ENCODE results near the gene TP53RK.

TP53RK gene

DNA sequence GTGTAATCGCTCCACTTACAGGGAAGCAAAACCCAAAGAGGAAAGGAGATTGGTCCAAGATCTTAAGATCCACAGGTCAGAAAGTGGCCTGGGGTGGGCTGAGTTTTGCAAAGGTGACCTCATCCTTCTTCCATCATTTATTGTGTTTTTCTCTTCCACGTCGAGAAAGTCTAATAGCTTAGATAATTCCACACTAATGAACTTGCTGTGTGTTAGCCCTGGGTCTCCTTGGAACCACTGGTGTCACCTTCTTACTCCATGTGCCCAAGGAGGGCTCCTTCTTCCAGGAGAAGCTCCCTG, 39.6 kb downstream of the TP53RK start:
- no peak overlapping the region for H3K4me3 ChIP-seq
- H4K20me1 ChIP-seq = no peaks in the 10 kb centered on the region
- H3K36me3 ChIP-seq = no peaks in the 10 kb centered on the region
- TF ChIP-seq Cebpa-rat (IDR thresholded peaks at IDR 0.05) = no peak
- no peak overlapping the region for H3K9ac ChIP-seq
- H3K9me3 ChIP-seq = no peaks in the 10 kb centered on the region
- no peak overlapping the region for H3K27ac ChIP-seq
- H3K4me2 ChIP-seq = no peak overlapping the region
- no peaks in the 10 kb centered on the region for H3K27me3 ChIP-seq
- no peaks in the 10 kb centered on the region for H3K4me1 ChIP-seq

DNA sequence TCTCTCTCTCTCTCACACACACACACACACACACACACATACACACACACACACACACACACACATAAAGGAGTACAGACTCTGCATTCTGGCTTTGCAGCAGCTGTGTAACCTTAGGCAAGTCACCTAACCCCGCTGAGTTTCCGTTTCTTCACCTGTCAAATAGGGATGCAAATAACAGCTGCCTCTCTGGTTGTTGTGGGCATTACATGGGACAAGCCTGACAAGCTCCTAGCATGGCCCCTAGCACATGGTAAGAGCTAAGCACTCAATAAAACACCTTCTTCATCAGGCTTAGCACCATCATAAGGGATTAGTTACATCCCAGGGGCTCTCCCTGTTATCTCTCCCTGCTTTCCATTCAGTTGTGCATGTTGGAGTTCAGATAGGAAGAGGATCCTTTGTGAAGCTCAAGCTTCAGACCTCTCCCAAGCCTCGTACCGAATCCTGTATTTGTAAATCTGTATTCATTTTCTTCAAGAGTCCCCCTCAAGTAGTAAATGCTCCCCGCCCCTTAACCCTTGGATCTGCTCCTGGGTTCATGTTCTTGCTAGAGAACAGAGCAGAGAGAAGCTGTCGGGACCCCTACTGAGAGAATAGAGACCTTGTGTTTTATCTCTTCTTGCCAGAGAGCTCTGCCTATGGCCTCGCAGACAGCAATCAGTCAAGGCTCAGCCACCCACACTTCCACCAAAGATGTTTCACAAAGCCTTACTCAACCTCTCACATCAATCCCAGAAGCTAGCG, 40.2 kb downstream of the TP53RK start:
- no peak for TF ChIP-seq Cebpa-rat (IDR thresholded peaks at IDR 0.05)
- Histone ChIP-seq H3K9me3 (no peaks in the 10 kb centered on the region), H3K4me2 (no peak overlapping the region), H3K27me3 (no peaks in the 10 kb centered on the region), H3K4me3 (no peak overlapping the region), H4K20me1 (no peaks in the 10 kb centered on the region), H3K4me1 (no peaks in the 10 kb centered on the region), H3K27ac (no peak overlapping the region), H3K9ac (no peak overlapping the region), H3K36me3 (no peaks in the 10 kb centered on the region)

DNA sequence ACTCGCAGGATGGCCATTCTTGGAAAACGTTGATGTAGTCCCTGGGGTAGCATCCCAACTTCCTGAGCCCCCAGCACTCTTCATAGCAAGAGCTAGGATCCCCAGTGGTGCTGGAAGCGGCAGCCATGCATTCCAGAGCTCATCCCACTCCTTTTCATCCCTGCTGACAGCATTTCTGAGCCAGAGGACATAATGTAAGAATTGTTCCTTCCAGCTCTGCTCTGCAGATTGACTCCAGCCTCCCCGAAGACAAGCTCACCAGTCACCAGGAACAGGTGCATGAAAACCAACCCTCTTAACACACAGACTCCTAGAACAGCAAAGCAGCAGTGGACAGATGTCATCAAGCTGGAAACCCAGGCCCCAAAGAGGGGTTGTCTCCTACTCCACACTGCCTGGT, 41.8 kb downstream of the TP53RK start:
- no peak overlapping the region for H3K4me2 ChIP-seq
- H4K20me1 ChIP-seq = no peaks in the 10 kb centered on the region
- H3K27me3 ChIP-seq = no peaks in the 10 kb centered on the region
- no peaks in the 10 kb centered on the region for H3K9me3 ChIP-seq
- H3K27ac ChIP-seq = no peak overlapping the region
- H3K4me1 ChIP-seq = no peaks in the 10 kb centered on the region
- no peak overlapping the region for H3K9ac ChIP-seq
- TF ChIP-seq Cebpa-rat (IDR thresholded peaks at IDR 0.05) = no peak
- no peaks in the 10 kb centered on the region for H3K36me3 ChIP-seq
- H3K4me3 ChIP-seq = no peak overlapping the region

DNA sequence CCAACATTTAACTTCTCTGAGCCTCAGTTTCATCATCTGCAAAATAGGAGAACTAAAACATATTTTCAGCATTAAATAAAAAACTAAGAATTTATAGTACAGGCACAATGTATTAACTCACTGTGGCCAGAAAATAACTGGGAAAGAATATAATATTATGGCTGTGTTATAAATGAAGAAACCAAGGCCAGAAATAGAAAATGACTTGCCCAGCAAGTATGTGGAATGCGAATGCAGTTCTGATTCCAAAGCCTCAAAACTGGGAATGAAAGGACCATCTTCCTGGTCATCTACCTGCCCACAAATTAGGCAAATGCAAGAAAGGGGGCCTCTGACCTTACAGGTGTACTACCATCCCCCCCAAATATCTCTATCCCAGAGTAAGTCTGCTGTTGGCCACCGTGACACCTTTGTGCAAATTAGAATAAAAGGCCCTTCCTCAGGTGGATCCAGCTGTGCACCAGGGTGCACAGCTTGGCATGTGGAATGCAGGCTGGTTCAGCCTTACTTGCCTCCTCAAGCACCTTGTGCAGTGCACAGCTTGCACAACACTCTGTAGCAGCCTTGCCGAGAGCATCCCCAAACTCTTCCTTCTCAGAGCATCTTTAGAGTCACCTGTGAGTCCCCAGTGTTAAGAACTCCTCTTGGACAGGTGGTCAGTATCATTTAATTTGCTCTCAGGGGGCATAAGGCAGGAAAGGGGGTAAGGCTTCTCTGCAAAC, 42.4 kb downstream of the TP53RK start:
- Histone ChIP-seq H3K27me3 (no peaks in the 10 kb centered on the region), H3K9ac (no peak overlapping the region), H3K9me3 (no peaks in the 10 kb centered on the region), H4K20me1 (no peaks in the 10 kb centered on the region), H3K36me3 (no peaks in the 10 kb centered on the region), H3K4me2 (no peak overlapping the region), H3K4me1 (no peaks in the 10 kb centered on the region), H3K27ac (no peak overlapping the region), H3K4me3 (no peak overlapping the region)
- no peak for TF ChIP-seq Cebpa-rat (IDR thresholded peaks at IDR 0.05)

DNA sequence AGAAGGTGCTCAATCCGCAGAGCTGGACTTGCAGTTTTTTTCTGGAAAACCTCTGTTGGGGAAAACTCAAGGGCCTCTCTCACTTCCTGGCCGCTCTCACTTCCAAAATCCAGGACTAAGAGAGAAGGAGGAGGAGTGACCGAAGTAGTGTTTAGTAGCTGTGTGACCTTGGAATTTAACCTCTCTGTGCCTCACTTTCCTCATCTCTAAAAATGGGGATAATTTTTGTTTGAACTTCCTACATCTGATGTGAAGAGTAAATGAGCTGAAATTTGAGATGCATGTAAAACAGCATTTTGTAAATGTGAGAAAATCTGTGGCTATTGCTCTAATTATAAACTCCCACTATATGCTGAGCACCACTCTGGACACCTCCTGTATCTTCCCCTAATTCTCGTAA, 43.1 kb downstream of the TP53RK start:
- Histone ChIP-seq H3K4me2 (no peak overlapping the region), H3K36me3 (no peaks in the 10 kb centered on the region), H4K20me1 (no peaks in the 10 kb centered on the region), H3K27ac (no peak overlapping the region), H3K27me3 (no peaks in the 10 kb centered on the region), H3K4me3 (no peak overlapping the region), H3K9me3 (no peaks in the 10 kb centered on the region), H3K4me1 (no peaks in the 10 kb centered on the region), H3K9ac (no peak overlapping the region)
- TF ChIP-seq Cebpa-rat (IDR thresholded peaks at IDR 0.05) = no peak

DNA sequence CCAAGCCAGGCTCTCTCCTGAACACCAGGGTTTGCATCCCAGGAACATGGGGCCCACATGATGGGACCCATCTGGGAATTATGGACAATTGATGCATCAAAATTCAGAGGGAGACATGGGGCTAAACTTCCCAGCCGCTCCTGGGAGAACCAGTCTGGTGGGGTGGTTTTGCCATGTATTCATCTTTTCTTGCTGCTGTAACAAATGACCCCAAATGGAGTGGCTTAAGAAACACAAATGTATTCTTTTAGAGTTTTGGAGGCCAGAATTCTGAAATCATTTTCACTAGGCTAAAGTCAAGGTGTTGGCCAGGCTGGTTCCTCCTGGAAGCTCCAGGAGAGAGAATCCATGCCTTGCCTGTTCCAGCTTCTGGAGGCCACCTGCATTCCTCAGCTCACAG, 44.5 kb downstream of the TP53RK start:
- Histone ChIP-seq H3K4me1 (no peaks in the 10 kb centered on the region), H3K27me3 (no peaks in the 10 kb centered on the region), H3K9me3 (no peaks in the 10 kb centered on the region), H3K4me2 (no peak overlapping the region), H3K36me3 (no peaks in the 10 kb centered on the region), H3K4me3 (no peak overlapping the region), H3K27ac (no peak overlapping the region), H4K20me1 (no peaks in the 10 kb centered on the region), H3K9ac (no peak overlapping the region)
- no peak for TF ChIP-seq Cebpa-rat (IDR thresholded peaks at IDR 0.05)

DNA sequence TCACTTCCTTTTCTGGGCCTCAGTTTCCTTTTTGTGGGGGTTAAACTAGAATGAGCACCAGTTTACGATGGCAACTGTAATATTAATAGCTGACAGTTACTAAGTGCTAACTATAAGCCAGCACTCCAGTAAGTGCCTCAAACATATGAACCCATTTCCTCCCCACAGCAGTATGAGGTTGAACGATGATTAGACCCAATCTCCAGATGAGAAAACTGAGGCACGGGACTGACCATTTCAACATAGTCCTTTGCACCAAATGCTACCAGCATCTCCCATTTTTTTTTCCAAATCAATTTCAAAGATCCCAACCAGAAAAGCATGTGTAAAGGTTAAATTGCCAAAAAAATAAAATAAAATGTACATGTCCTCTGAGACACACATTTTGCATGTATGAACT, 45.1 kb downstream of the TP53RK start:
- Histone ChIP-seq H3K9me3 (no peaks in the 10 kb centered on the region), H3K4me3 (no peak overlapping the region), H3K4me1 (no peaks in the 10 kb centered on the region), H3K27me3 (no peaks in the 10 kb centered on the region), H3K36me3 (no peaks in the 10 kb centered on the region), H3K27ac (no peak overlapping the region), H3K9ac (no peak overlapping the region), H4K20me1 (no peaks in the 10 kb centered on the region), H3K4me2 (no peak overlapping the region)
- no peak for TF ChIP-seq Cebpa-rat (IDR thresholded peaks at IDR 0.05)

DNA sequence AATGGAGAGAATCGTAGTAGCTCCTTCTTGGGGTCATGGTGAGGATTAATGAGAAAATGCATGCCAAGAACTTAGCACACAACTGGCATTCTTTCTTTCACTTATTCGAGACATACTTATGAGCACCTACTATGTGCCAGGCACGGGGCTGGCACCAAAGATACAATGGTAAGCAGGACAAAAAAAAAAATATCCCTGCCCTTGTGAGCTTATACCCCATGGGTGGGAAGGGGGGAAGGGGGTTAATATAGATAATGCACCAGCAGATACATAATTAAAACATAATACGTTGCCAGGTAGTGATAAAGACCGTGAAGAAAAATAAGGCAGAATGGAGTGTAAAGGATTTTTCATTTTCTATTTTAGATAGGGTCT, 46.3 kb downstream of the TP53RK start:
- no peak overlapping the region for H3K27ac ChIP-seq
- H3K4me1 ChIP-seq = no peaks in the 10 kb centered on the region
- no peak overlapping the region for H3K9ac ChIP-seq
- no peaks in the 10 kb centered on the region for H3K9me3 ChIP-seq
- TF ChIP-seq Cebpa-rat (IDR thresholded peaks at IDR 0.05) = no peak
- no peaks in the 10 kb centered on the region for H3K27me3 ChIP-seq
- H3K4me2 ChIP-seq = no peak overlapping the region
- H4K20me1 ChIP-seq = no peaks in the 10 kb centered on the region
- no peak overlapping the region for H3K4me3 ChIP-seq
- H3K36me3 ChIP-seq = no peaks in the 10 kb centered on the region

DNA sequence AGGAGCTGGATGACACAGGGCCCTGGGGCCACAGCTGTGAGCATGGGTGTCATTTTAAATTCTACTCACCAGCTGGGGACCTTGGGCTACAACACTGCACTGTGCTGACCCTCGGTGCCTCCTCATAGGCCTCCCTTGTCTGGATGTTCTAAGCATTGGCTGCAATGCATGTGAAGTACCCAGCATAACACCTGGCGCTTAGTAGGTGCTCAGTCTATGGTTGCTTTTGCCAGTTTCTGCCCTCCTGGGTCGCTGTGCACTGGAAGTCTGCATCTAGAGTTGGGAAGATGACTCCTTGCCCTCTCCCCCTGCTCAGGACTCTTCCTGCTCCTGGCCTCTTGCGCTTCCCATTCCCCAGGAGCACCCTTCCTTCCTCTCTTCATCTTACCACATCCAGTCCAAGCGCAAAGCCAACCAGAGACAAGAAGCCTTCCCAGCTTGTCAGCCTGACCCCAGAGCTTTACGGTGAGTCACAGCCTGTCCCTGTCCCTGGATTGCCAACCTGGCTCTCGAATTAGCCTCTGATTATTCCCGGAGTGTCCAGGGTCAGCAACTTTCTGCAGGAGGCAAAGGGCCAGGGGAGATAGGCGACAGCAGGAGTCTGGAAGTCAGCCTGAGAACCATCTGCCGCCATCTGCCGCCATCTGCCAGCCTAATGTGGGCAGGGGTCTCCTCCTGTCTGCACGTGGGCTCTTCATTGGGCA, 46.8 kb downstream of the TP53RK start:
- Histone ChIP-seq H3K4me2 (no peak overlapping the region), H3K27me3 (no peaks in the 10 kb centered on the region), H3K36me3 (no peaks in the 10 kb centered on the region), H4K20me1 (no peaks in the 10 kb centered on the region), H3K27ac (no peak overlapping the region), H3K4me3 (no peak overlapping the region), H3K4me1 (no peaks in the 10 kb centered on the region), H3K9ac (no peak overlapping the region), H3K9me3 (no peaks in the 10 kb centered on the region)
- TF ChIP-seq Cebpa-rat (IDR thresholded peaks at IDR 0.05) = no peak

DNA sequence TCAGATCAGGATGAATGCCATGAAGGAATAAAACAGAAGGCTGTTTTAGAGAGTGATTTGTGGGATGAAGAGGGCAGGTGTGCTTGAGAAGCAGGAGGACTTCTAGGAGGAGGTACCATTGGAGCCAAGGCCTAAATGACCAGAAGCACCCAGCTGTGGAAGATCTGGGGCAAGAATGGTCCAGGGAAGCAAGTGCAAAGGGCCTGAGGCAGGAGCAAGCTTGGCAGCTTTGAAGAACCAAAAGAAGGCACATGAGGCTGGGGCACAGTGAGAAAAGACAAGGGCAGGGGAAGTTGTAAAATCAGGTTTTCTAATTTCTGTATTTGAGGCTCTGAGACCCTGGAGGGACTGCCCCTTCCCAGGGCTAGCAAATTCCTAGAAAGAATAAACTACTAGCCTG, 47.8 kb downstream of the TP53RK start:
- TF ChIP-seq Cebpa-rat (IDR thresholded peaks at IDR 0.05) = no peak
- no peaks in the 10 kb centered on the region for H3K4me1 ChIP-seq

More for the DNA sequence above, 47.8 kb downstream of the TP53RK start:
- Histone ChIP-seq H3K4me3 (no peak overlapping the region), H4K20me1 (no peaks in the 10 kb centered on the region), H3K9ac (no peak overlapping the region), H3K36me3 (no peaks in the 10 kb centered on the region), H3K4me2 (no peak overlapping the region), H3K27me3 (no peaks in the 10 kb centered on the region), H3K9me3 (no peaks in the 10 kb centered on the region), H3K27ac (no peak overlapping the region)

Measured in BLaER1 (cell line).